HG03565 (cell line): ENCODE measurements around the gene IPO11.
"Not testable (repeated sequence)": the region's sequence is repeated elsewhere in the genome, so short reads cannot be mapped to it uniquely, and the experiment has no call there.

Experiments
- ATAC-seq: cut with Tn5 transposase; IDR thresholded peaks from one replicate; pipeline ENCODE4 v1.9.1; 2021; ENCODE audit warnings: mild to moderate bottlenecking, moderate library complexity; ENCODE audit not compliant: unreplicated experiment

Gene IPO11

GRCh38 chr5:62633243-62633642 lies 220.7 kb downstream of the IPO11 start:
- no peak for ATAC-seq

GRCh38 chr5:62640446-62640845 lies 227.9 kb downstream of the IPO11 start:
- ATAC-seq, result no peak

GRCh38 chr5:62642468-62642867 lies 229.9 kb downstream of the IPO11 start:
- no peak for ATAC-seq

- no peak for ATAC-seq
Observed at GRCh38 chr5:62643556-62644451, 231.2 kb downstream of the IPO11 start.

GRCh38 chr5:62645223-62645622 lies 232.7 kb downstream of the IPO11 start:
- no peak for ATAC-seq

GRCh38 chr5:62647241-62647640 lies 234.7 kb downstream of the IPO11 start:
- ATAC-seq, result no peak

GRCh38 chr5:62649025-62649424 lies 236.5 kb downstream of the IPO11 start:
- no peak for ATAC-seq

- ATAC-seq, result peak; percentile 39
Observed at GRCh38 chr5:62649476-62650113, 237.0 kb downstream of the IPO11 start.

- no peak for ATAC-seq
Observed at GRCh38 chr5:62650197-62650596, 237.6 kb downstream of the IPO11 start.

- ATAC-seq, result no peak
Observed at GRCh38 chr5:62652225-62652624, 239.7 kb downstream of the IPO11 start.

- ATAC-seq, result no peak
Observed at GRCh38 chr5:62653001-62653863, 240.7 kb downstream of the IPO11 start.

- ATAC-seq, result no peak
Observed at GRCh38 chr5:62653864-62654575, 241.5 kb downstream of the IPO11 start.

GRCh38 chr5:62657772-62658171 lies 245.2 kb downstream of the IPO11 start:
- not testable (repeated sequence) for ATAC-seq

GRCh38 chr5:62661126-62661525 lies 248.6 kb downstream of the IPO11 start:
- ATAC-seq, result no peak

- no peak for ATAC-seq
Observed at GRCh38 chr5:62662521-62662920, 250.0 kb downstream of the IPO11 start.

- ATAC-seq, result no peak
Observed at GRCh38 chr5:62671479-62671878, 258.9 kb downstream of the IPO11 start.

GRCh38 chr5:62676596-62676995 lies 264.0 kb downstream of the IPO11 start:
- ATAC-seq, result not testable (repeated sequence)
